ENCODE measurements around the gene GPR35. TPM values are rescaled to one million over a fixed set of nuclear protein-coding genes. Genes with fewer than 3 reads are reported as not detected.

The GPR35 gene, protein sequence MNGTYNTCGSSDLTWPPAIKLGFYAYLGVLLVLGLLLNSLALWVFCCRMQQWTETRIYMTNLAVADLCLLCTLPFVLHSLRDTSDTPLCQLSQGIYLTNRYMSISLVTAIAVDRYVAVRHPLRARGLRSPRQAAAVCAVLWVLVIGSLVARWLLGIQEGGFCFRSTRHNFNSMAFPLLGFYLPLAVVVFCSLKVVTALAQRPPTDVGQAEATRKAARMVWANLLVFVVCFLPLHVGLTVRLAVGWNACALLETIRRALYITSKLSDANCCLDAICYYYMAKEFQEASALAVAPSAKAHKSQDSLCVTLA
- 0.34 and 0.74 TPM in 2 replicates for total RNA-seq (ENCODE audit: low replicate concordance)

DNA sequence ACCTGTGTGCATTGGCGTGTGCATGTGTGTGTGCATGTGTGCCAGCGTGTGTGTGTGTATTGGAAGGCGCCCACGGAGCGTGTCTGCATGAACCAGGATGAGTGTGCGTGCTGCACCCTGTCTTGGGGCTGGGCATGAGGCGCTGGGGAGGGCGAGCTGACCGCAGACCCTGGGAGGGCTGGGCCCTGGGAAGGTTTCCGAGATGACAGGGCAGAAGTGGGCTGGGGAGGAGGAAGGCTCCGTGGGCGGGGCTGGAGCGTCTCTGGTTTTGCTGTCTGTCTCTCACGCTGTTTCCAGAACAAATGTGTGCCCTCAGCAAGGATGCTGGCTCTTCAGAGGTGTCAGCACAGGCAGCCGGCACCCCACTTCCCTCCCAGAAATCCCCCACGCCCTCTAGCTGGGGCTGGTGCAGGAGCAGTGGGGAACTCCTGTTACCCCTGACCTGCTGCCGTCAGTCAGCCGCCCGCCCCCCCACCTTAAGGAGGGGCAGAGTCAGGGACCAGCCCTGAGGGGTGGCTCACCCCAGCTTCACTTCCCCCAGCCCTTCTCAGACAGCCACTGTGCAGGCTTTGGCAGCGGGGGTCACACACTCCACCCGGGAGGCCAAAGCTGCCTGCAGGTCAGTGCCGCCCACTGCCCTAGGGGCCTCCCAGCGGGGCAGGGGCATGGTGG, at the start of gene GPR35:
TSS of gene GPR35 (plus strand) at position 531 of the 672 bp plus-strand sequence. CDS start 4,473 bp downstream, outside the sequence.
- Histone ChIP-seq H3K9ac (no peak within 1 kb of the TSS), H3K36me3 (no peaks in the 10 kb centered on the region), H4K20me1 (ENCODE audit: low read depth) (no peaks in the 10 kb centered on the region), H3F3A (ENCODE audit: low read depth) (no peaks in the 10 kb centered on the region), H2AFZ (replicated peaks) (no peak within 1 kb of the TSS), H3K79me2 (ENCODE audit: low read depth) (no peaks in the 10 kb centered on the region), H3K9me3 (ENCODE audit: low read depth) (no peaks in the 10 kb centered on the region), H3K27ac (no peak within 1 kb of the TSS), H3K27me3 (no peaks in the 10 kb centered on the region), H3K4me3 (no peak within 1 kb of the TSS), H3K4me2 (no peak within 1 kb of the TSS), H3K4me1 (no peaks in the 10 kb centered on the region)
- Mint-ChIP-seq H3K27me3 (ENCODE audit: insufficient read depth, low read depth) (no peaks in the 10 kb centered on the region), H3K4me3 (no peak within 1 kb of the TSS), H3K9me3 (no peaks in the 10 kb centered on the region), H3K27ac (no peak within 1 kb of the TSS), H3K36me3 (no peaks in the 10 kb centered on the region), H3K4me1 (peaks cover 7% of the 10 kb centered on the region)
- TF ChIP-seq, protein P1, sequence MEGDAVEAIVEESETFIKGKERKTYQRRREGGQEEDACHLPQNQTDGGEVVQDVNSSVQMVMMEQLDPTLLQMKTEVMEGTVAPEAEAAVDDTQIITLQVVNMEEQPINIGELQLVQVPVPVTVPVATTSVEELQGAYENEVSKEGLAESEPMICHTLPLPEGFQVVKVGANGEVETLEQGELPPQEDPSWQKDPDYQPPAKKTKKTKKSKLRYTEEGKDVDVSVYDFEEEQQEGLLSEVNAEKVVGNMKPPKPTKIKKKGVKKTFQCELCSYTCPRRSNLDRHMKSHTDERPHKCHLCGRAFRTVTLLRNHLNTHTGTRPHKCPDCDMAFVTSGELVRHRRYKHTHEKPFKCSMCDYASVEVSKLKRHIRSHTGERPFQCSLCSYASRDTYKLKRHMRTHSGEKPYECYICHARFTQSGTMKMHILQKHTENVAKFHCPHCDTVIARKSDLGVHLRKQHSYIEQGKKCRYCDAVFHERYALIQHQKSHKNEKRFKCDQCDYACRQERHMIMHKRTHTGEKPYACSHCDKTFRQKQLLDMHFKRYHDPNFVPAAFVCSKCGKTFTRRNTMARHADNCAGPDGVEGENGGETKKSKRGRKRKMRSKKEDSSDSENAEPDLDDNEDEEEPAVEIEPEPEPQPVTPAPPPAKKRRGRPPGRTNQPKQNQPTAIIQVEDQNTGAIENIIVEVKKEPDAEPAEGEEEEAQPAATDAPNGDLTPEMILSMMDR (IDR thresholded peaks at IDR 0.05) = no peak
- TF ChIP-seq EZH2phosphoT487 (IDR thresholded peaks at IDR 0.05) = no peak
- TF ChIP-seq EZH2 (IDR thresholded peaks at IDR 0.05) = no peak
- DNase-seq (ENCODE audit: low spot score) = no peak

DNA sequence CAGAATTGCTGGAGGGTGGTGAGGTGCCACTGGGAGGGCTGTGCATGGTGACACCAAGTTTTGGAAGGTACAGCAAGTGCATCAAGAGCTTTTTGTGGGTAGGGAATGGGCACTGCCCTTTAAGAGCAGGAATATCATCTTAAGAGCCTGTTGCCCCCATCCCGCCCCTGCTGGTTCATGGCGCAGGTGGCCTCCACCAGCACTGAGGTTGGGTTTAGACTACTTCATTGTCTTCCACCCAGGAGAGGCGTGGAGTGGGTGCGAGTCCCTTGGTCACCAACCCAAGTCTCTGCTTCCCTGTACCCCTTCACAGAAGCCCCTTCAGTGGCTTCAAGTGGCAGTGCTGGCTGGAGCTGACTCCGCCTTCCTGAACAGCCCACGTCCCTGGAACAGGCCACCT, 49.2 kb upstream of the GPR35 start:
- TF ChIP-seq EZH2 (IDR thresholded peaks at IDR 0.05) (no peak), EZH2phosphoT487 (IDR thresholded peaks at IDR 0.05) (no peak)
- TF ChIP-seq, protein P1 (IDR thresholded peaks at IDR 0.05) = no peak
- H3K36me3 ChIP-seq = no peaks in the 10 kb centered on the region

DNA sequence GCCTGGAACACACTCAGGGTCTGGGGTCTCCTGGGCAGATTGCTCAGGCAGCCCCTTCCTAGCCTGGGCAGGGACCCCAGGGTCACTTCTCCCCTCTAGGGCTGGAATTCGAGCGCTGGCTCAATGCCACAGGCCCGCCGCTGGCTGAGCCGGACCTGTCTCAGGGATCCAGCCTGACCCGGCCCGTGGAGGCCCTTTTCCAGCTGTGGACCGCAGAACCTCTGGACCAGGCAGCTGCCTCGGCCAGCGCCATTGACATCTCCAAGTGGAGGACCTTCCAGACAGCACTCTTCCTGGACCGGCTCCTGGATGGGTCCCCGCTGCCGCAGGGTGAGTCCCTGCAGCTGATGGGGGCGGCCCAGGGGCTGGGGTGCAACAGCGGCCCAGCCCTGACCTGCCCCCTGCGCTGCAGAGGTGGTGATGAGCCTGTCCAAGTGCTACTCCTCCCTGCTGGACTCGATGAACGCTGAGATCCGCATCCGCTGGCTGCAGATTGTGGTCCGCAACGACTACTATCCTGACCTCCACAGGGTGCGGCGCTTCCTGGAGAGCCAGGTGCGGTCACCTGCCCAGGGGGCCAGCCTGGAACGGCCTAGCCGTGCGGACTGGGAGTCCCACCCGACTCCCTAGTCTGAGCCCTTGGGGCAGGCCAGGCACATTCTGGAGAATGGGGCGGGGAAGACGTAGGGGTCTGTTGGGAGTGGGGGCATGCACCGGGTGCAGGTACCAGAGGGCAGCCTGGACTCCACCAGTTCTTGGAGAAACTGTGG, 48.7 kb upstream of the GPR35 start:
- no peak overlapping the region for H3K27ac Mint-ChIP-seq
- no peaks in the 10 kb centered on the region for H3K27me3 ChIP-seq
- no peaks in the 10 kb centered on the region for H3K36me3 ChIP-seq
- TF ChIP-seq EZH2phosphoT487 (IDR thresholded peaks at IDR 0.05) (no peak), EZH2 (IDR thresholded peaks at IDR 0.05) (no peak)
- TF ChIP-seq, protein P1 (IDR thresholded peaks at IDR 0.05) = no peak
- no peaks in the 10 kb centered on the region for H3K27me3 Mint-ChIP-seq (ENCODE audit: insufficient read depth, low read depth)
- H3K27ac ChIP-seq = no peak overlapping the region
- H3K4me1 Mint-ChIP-seq = peaks cover 3% of the 10 kb centered on the region
- H3K4me3 ChIP-seq = no peak overlapping the region
- no peak overlapping the region for H3K4me3 Mint-ChIP-seq
- H3K36me3 Mint-ChIP-seq = peaks cover 3% of the 10 kb centered on the region
- peaks cover 35% of the 10 kb centered on the region for H4K20me1 ChIP-seq (ENCODE audit: low read depth)
- H3K9me3 Mint-ChIP-seq = no peaks in the 10 kb centered on the region
- H3F3A ChIP-seq (ENCODE audit: low read depth) = no peaks in the 10 kb centered on the region
- H3K4me1 ChIP-seq = no peaks in the 10 kb centered on the region
- no peak overlapping the region for H2AFZ ChIP-seq (replicated peaks)
- peaks cover 5% of the 10 kb centered on the region for H3K79me2 ChIP-seq (ENCODE audit: low read depth)
- no peak overlapping the region for H3K4me2 ChIP-seq
- H3K9ac ChIP-seq = no peak overlapping the region
- H3K9me3 ChIP-seq (ENCODE audit: low read depth) = no peaks in the 10 kb centered on the region
- no peak for DNase-seq (ENCODE audit: low spot score)

More for the DNA sequence above, 49.2 kb upstream of the GPR35 start:
- H3K4me3 ChIP-seq = no peak overlapping the region
- no peak overlapping the region for H3K27ac ChIP-seq
- H3K9ac ChIP-seq = no peak overlapping the region
- Mint-ChIP-seq H3K4me1 (peaks cover 3% of the 10 kb centered on the region), H3K36me3 (peaks cover 2% of the 10 kb centered on the region), H3K27me3 (ENCODE audit: insufficient read depth, low read depth) (peaks cover 2% of the 10 kb centered on the region), H3K4me3 (no peak overlapping the region), H3K9me3 (no peaks in the 10 kb centered on the region), H3K27ac (no peak overlapping the region)
- H2AFZ ChIP-seq (replicated peaks) = no peak overlapping the region
- H3K4me2 ChIP-seq = no peak overlapping the region
- peaks cover 31% of the 10 kb centered on the region for H4K20me1 ChIP-seq (ENCODE audit: low read depth)
- no peaks in the 10 kb centered on the region for H3K79me2 ChIP-seq (ENCODE audit: low read depth)
- H3K9me3 ChIP-seq (ENCODE audit: low read depth) = no peaks in the 10 kb centered on the region
- DNase-seq (ENCODE audit: low spot score) = no peak
- no peaks in the 10 kb centered on the region for H3K4me1 ChIP-seq
- no peaks in the 10 kb centered on the region for H3K27me3 ChIP-seq
- H3F3A ChIP-seq (ENCODE audit: low read depth) = no peaks in the 10 kb centered on the region
